Fibroblast of lung (primary cell): ENCODE data around the gene ANKRD28.

ENCODE experiments used
- EZH2 ChIP-seq: IDR thresholded peaks from 2 replicates; pipeline ENCODE4 v1.5.1; 2012; ENCODE audit warnings: low read length, control low read depth, mild to moderate bottlenecking; ENCODE audit errors: missing control alignments
- TF ChIP-seq, protein P1 (sequence below), 2 donors: IDR thresholded peaks in 1 of 2; conservative IDR thresholded peaks in 1 of 2; 1 replicate in 1 of 2; 2 replicates in 1 of 2; pipeline ENCODE4 v1.5.1; 2011 to 2012; ENCODE audit warnings: low read length in 2 of 2, control low read depth in 1 of 2, inconsistent platforms in 1 of 2, low read depth in 1 of 2, mild to moderate bottlenecking in 1 of 2

DNA sequence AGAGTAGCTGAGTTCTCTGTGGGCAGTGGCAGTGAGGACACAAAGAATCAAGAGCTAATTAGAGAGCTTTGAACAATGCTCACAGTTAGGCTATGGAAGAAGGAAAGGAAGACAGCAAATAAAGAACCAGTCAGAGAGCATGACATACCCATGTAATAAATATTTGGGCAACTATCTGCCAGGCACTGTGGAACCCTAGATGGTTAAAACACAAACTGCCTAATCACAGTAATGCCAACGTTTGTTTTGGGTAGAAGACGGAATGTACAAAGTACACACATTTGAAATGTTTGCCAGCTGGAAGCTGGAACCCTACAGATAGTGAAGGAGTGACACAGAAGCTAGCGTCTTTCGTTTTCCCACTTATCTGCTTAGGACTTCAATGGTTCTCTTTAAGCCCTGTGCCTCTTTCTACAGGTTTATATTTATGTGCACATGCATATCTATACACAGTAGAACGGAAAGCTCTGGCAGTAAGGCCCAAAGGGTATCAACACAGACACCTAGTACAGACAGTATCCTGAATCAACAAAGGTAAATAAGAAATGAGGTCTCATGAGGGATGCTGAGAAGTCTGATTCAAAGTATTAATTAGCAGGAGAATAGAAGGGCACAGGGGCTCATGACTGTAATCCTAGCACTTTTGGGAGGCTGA, 44.6 kb downstream of the ANKRD28 start:
- TF ChIP-seq, protein P1, sequence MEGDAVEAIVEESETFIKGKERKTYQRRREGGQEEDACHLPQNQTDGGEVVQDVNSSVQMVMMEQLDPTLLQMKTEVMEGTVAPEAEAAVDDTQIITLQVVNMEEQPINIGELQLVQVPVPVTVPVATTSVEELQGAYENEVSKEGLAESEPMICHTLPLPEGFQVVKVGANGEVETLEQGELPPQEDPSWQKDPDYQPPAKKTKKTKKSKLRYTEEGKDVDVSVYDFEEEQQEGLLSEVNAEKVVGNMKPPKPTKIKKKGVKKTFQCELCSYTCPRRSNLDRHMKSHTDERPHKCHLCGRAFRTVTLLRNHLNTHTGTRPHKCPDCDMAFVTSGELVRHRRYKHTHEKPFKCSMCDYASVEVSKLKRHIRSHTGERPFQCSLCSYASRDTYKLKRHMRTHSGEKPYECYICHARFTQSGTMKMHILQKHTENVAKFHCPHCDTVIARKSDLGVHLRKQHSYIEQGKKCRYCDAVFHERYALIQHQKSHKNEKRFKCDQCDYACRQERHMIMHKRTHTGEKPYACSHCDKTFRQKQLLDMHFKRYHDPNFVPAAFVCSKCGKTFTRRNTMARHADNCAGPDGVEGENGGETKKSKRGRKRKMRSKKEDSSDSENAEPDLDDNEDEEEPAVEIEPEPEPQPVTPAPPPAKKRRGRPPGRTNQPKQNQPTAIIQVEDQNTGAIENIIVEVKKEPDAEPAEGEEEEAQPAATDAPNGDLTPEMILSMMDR (conservative IDR thresholded peaks at IDR 0.05 in 1 of 2, IDR thresholded peaks at IDR 0.05 in 1 of 2; ENCODE audit: low read depth in 1 of 2, low read length in 2 of 2) = no peak
- no peak for TF ChIP-seq EZH2
